GM18519 (cell line): ENCODE data around the gene SFXN3.

Experiments used
- ATAC-seq: cut with Tn5 transposase; IDR thresholded peaks from one replicate; pipeline ENCODE4 v1.9.1; 2021; ENCODE audit warnings: mild to moderate bottlenecking, moderate library complexity; ENCODE audit not compliant: unreplicated experiment, low FRiP score

Gene SFXN3

DNA sequence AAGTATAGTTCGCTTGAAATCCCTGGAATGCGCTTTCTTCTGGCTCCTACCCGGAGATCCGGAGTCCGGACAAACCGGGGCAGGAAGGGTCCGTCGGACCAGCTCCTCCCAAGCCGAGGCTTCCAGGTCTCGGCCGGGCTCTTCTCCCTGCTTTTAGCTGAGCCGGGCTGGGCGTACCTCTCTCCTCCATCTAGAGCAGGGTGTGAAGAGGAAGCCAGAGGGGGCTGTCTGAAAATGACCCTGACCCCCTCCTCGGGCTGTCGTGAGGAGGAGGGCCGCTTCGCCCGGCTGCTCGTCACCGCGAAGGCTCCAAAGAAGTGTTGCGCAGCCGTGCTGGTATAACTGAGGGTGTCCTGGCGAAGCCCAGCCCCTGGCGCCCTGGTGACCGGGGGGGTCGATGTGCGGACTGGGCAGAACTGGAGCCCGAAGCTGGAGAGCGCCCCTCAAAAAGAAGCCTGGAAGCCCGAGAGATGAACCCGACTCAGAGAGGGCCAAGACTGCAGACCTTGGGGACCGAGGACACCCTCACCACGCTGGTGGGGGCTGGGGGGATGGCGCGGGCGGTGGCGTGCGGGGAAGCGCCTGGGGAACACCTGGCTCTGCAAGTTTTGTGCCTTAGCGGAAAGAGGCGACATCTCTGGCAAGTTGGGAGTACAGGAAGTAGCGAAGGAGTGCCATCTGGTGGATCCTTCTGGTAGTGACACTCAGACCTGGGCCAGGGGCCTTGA, 36.5 kb downstream of the SFXN3 start:
- ATAC-seq: no peak

DNA sequence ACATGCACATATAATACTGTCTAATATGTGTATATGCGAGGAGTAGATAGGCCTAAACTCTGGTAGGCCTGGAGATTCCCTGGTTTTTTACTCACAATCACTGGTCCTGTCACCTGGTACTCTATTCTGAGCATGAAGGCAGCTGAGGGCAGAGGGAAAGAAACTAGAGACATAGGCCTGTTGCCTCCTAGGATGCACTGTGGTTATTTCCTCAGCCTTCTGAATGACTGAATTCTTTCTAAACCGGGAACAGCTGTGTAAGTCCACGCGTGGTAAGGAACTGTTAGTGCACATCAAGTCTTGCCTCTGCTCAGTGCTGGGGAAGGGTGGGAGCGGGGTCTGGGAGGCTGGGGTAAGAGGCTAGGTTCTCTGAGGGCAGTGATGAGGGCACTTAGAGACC, 38.4 kb downstream of the SFXN3 start:
- no peak for ATAC-seq

DNA sequence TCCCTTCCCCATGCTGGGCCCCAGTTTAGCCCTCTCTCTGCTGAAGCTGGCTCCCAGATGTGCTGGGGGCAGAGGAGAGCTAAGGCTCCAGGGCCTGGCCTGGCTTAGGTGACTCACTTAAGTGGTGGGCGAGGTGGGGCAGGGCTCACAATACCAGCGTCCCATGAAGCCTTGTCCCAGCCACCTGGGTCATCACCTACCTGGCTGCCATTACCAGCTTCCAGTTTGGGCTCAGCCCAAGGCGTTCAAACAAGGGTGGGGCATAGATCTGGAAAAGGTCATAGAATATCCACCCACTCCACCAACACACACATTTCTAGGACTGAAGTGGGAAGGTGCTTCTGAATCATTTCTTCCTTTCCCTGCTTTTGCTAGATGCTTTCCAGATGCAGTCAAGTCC, 39.1 kb downstream of the SFXN3 start:
- no peak for ATAC-seq

DNA sequence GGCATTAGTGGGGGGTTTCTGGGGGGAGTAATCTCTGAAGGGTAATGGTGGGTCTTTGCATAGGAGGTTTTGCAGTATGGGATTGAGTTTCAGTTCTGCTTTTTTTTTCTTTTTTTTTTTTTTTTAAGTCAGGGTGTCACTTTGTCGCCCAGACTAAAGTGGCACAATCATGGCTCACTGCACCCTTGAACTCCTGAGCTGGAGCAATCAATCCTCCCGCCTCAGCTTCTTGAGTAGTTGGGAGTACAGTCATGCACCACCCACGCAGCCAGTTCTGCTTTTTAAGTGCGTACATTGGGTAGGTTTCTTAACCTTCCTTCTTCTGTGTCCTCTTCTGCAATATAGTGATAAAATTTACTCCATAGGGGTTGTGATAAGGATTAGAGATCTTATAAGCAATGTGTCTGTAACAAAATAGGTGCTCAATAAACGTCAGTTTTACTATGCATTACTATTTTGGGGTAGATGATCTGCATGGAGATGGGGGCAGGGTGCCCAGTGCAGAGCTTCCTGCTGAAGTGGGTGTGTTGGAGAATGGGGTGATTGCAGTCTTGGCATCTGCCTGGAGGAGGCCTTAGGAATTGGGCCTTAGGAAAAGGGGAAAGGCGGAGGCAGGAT, 40.3 kb downstream of the SFXN3 start:
- ATAC-seq: no peak

DNA sequence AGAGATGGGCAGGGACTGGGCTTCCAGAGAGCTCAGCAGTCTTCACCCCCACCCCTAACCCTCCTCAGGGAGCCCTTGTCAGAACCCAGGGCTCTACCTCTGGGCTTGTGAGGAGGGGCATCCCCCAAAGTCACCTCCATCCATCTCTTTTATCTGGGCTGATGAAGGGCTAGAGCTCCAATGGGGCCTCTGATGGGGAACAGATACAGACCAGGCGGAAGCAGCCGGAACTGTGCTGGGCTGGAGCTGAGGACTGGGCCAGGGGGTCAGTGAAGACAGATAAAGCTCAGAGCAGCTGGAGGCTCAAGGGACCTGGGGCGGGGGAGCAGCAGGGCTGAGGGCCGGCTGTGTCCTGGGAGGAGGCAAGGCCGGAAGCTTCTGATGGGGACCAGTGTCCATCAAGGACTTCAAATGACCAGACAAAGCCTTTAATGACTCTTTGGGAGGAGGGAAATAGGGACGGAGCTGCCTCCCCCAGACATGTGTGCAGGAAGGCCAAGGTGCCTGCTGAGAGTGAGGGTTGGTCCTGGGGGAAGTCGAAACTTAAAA, 40.9 kb downstream of the SFXN3 start:
- ATAC-seq: no peak

DNA sequence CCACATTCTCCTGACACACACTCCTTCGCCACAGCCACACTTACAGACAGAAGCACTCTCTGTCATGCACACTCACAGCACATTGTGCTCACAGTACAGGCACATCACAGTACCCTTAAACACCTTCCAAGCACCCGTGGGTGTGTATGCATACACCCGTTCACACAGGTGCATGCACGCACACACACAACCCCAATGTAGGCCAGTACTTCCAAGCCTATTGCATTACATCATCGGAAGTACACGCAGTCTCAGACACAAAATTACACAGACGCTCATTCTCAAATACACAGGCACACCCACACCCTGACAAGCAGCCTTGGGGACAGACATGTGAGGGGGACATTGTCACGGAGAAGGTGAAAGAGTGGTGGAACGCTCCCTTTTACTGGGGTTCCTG, 41.9 kb downstream of the SFXN3 start:
- no peak for ATAC-seq

DNA sequence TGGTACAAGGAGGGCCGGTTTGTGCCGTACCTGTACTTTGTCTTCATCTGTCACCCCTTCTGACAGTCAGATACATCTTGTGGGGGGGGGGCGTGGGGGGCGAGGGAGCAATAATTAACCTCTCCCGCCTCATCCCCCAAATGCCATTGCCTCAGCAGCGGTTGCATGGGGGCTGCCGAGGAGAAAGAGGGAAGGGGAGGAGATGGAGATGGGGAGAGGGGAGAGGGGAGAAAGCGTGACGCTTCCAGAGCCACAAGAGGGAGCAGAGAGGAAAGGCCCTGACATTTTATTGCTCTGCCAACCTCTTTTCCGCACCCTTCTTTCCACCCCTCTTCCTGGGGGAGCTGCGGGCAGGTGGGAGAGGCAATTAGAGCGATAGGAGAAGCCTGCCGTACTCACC, 42.6 kb downstream of the SFXN3 start:
- no peak for ATAC-seq

DNA sequence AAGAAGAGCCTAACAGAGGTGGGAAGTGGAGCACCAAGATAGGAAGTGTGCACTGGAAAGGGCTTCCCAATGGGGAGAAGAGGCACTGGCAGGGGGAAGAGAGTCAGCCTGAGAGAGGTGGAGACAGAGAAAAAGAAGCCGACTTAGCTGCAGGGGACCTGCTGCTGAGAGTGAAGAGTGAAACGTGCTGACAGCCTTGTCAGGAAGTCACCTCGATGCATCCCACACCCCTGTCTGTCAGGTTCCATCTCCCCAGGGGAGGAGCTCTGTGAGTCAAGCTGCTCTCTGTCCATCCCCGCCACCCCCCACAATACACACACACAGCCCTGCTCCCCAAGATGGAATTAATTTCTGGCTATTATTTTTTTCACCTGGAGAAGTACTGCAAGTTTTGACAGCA, 44.7 kb downstream of the SFXN3 start:
- ATAC-seq: no peak

DNA sequence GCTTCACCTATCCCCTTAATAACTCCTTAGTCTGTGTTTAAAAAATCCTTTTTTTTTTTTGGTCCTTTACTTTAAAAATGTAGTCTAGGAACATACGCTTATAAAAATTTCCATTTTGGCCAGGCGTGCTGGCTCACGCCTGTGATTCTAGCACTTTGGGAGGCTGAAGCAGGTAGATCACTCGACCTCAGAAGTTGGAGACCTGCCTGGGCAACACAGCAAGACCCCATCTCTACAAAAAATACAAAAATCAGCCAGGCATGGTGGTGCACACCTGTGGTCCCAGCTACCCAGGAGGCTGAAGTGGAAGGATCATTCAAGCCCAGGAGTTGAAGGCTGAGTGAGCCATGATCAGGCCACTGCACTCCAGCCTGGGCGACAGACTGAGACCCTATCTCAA, 45.6 kb downstream of the SFXN3 start:
- no peak for ATAC-seq

DNA sequence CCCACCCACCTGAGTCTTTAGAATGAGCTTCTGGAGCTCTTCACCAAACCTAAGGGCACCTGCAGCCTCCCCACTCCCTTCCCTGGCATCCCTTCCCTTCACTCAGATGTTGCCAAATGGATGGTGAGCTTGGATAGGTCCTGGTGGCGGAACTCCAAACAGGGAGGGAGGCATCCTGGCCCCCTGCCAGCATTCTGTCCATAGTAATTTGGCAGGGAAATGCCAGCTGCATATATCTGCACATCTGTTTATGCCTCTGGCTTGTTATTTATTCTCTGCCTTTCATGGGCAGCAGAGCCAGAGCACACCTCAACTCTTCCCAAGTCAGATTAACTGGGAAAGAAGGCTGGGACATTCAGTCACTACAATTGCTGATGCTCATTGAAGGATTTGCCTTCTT, 48.8 kb downstream of the SFXN3 start:
- no peak for ATAC-seq

DNA sequence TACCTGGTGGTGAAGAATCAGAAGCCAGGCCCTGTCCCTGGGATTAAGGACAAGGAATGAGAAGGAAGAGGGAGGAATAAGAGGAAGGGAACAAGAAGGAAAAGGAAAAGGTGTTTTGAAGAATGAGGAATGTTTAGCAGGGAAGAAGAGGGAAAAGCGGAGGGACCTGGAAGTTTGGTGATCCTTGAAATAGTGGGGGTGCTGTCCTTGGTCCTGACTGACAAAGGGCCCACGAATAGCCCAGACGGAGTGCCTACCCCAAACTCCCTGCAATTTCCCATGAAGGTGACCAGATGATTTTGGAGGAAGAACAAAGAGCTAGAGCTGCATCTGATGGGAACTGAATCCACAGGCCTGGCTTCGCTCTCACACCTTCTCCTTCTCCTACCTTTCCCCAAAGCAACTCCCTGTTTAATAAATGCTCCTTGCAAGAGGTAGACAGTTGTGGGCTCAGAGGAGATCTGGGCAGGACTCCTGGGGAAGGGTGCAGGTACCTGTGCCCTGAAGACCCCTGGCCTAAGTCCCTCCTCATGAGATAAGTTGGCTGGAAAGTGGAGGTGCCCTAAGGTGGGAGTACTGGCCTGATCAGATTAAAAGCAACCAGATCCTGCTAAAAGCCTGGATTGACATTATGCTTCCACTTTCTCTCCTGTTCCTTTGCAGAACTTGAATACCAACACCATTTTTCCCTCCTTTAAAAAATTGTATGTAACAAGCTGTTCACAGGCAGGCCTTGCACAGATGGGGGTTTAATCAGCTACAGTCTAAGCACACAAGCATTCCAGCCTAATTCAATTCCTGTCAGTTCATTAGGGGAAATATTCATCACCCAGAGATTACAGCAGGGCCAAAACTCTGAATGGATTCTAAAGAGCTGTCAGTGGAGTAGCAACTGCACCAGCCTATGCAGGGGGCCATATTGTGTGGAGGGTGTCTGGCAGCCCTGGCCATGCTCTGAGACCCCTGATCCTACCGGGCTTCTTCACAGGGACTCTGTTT, 50.2 kb downstream of the SFXN3 start:
- ATAC-seq: no peak

DNA sequence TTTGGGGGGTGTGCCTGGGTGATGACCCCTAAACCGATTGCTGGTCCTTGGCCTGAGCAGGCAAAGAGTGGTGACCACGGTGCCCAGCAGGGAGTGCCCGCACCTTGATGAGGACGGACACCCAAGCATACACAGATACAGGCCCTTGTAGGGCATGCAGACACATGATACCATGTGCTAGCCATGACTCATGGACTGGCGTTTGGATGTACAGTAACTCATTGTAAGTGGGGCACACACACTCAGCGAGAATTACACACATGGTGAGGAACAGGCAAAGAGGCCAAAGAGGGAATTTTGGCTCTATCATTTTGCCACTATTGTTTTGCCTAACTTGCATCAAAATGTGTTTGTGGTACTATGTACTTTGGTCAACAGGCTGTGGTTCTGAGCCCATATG, 54.8 kb downstream of the SFXN3 start:
- no peak for ATAC-seq

DNA sequence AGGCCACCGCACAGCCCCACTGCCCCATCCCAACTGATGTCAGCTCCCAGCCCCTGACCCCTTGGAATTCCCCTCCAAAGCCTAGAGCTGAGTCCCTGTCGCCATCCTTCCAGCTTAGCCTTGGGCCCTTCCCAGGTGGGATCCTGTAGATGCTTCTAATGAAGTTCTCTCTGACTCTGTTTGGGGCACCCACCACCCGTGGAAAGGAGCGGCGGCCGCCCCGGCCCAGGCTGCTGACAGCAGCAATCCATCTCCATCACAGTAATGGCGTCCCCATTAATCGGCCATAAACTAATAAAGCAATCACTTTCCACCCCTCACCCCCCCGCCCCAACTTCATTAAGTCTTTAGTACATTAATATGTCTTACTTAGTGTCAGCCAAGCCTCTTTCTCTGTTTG, 56.3 kb downstream of the SFXN3 start:
- no peak for ATAC-seq

DNA sequence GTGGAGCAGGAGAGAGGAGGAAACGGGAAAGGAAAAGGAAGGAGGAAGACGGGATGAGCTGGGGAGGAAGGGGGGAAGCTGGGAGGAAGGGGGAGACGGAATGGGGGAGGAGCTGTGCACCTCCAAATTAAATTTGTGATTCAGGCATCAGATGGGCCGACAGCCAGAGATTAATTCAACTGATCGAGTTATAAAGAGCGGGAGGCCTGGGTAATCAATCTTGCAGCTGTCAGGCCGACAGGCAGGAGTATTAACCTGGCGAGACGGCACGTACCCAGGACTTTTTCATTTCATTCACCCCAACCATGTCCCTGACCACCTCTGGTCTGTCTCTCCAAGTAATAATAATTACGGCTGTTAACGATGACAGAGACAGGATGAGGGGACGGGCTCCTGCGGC, 56.9 kb downstream of the SFXN3 start:
- no peak for ATAC-seq

DNA sequence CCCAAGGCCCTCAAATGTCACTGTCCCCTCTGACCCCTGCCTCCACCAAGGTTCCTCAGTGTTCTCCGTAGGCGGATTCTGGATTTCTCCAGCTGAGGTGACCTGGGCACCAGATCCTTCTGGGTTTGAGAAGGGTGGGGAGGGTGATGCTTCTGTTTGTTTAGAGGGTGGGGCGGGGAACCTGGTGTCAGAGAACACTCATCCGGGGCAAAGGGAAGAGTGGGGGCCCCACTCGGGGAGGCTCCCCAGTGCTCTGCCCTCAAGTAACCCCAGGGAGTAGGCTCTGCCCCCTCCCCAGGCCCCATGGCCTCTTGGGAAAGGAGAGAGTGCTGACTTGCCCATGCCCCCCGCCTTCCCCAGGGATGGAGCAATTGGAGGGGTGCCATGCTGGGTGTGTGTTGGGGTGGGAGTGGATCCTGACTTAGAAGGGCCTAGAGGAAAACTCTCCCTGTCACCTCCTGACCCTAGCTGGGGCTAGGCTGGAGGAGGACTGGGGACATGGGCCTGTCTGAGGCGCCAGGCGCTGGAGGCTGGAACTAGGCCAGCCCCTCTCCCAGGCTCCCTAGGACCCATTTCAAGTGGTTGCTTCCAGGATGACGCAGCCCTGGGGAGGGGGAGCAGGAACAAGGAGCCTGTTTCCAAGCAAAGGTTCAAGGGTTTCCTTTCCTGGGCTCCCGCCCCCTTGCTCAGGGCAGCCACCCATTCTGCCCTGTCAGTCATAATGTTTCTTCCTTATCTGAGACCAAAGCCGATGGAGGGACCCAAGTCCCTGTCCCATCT, 58.7 kb downstream of the SFXN3 start:
- no peak for ATAC-seq

DNA sequence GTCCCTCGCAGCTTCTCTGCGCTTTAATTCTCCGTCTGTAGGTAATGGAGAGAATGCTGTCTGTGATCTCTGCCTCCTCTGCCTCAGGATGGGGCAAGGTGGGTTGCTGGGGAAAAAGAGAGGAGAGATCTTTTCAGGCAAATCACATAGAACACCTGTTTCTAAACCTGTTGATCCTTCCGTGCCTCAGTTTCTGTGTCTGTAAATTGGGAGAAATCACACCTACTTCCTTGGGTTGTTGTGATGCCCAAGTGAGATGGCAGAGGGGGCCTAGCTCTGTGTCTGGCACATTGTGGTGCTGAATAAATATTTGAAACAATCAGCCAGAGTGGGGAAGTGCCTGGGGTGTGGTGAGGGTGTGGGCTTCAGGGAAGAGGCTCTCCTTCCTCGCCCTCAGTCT, 59.6 kb downstream of the SFXN3 start:
- ATAC-seq: no peak
